ENCODE measurements around the gene NDRG3.
A peak's percentile ranks its signal among the peaks of the same experiment; 100 is the strongest.
"Not testable (repeated sequence)": the region's sequence is repeated elsewhere in the genome, so short reads cannot be mapped to it uniquely, and the experiment has no call there.

Gene NDRG3

GRCh38 chr20:36608388-36608728 is 137.5 kb downstream of the NDRG3 start:
- DNase-seq (ENCODE audit: low read depth in 3 of 3, low spot score in 1 of 3) = not testable (repeated sequence)

GRCh38 chr20:36607586-36608387 is 138.1 kb downstream of the NDRG3 start:
- no peak for DNase-seq (ENCODE audit: low read depth in 3 of 3, low spot score in 1 of 3)

- DNase-seq (ENCODE audit: low read depth in 3 of 3, low spot score in 1 of 3) = no peak
Measured at GRCh38 chr20:36606158-36607066, 139.5 kb downstream of the NDRG3 start.

GRCh38 chr20:36605399-36606157 is 140.3 kb downstream of the NDRG3 start, which contains the start of gene RAB5IF:
RAB5IF (plus strand) TSS chr20:36605779; CDS start chr20:36605952, 173 bp downstream.
- DNase-seq (ENCODE audit: low read depth in 3 of 3, low spot score in 1 of 3) = peak; percentile 98 to 99 (median 98)

- DNase-seq (ENCODE audit: low read depth in 3 of 3, low spot score in 1 of 3) = peak in 2 of 3 donors; percentile 22 to 30
Measured at GRCh38 chr20:36604952-36605398, 140.9 kb downstream of the NDRG3 start.

Measured in stimulated activated CD4-positive, alpha-beta T cell treated with anti-CD3 and anti-CD28 coated beads, TNF-alpha, amount 100 ng/mL, for 1 hour (primary cell).